ENCODE measurements around the gene UGGT1.

UGGT1 gene

GRCh38 chr2:128058114-128058513, 32.9 kb upstream of the UGGT1 start:
- TF ChIP-seq CTCF (IDR thresholded peaks at IDR 0.05) = no peak

- no peak for TF ChIP-seq CTCF (IDR thresholded peaks at IDR 0.05)
These were observed 28.4 kb upstream of the UGGT1 start for GRCh38 chr2:128062571-128062970.

GRCh38 chr2:128064353-128064752, 26.6 kb upstream of the UGGT1 start:
- TF ChIP-seq CTCF (IDR thresholded peaks at IDR 0.05) = no peak

GRCh38 chr2:128069769-128070168, 21.2 kb upstream of the UGGT1 start:
- no peak for TF ChIP-seq CTCF (IDR thresholded peaks at IDR 0.05)

GRCh38 chr2:128073278-128073677, 17.7 kb upstream of the UGGT1 start:
- TF ChIP-seq CTCF (IDR thresholded peaks at IDR 0.05) = no peak

GRCh38 chr2:128076461-128077106, 14.4 kb upstream of the UGGT1 start:
- TF ChIP-seq CTCF (IDR thresholded peaks at IDR 0.05) = no peak

- no peak for TF ChIP-seq CTCF (IDR thresholded peaks at IDR 0.05)
These were observed 6.2 kb upstream of the UGGT1 start for GRCh38 chr2:128084757-128085156.

GRCh38 chr2:128086244-128086643, 4.8 kb upstream of the UGGT1 start:
- TF ChIP-seq CTCF (IDR thresholded peaks at IDR 0.05) = no peak

Measured in LNCAP (cell line).